ENCODE measurements around the gene RANBP9. TPM values are rescaled to one million over a fixed set of nuclear protein-coding genes. Genes with fewer than 3 reads are reported as not detected.

Gene RANBP9
- total and polyA plus RNA-seq, 2 of the 13 experiments (the other 11 are each of a cell fraction or from before 2014, with no cell fraction given): 26.6 to 30.6 TPM

- TF ChIP-seq FOXO4 (CRISPR knock-in tag; conservative IDR thresholded peaks at IDR 0.05) (0 out of 2 replicates have a peak, but pooled peaks have one; percentile 10), MTA1 (CRISPR knock-in tag; IDR thresholded peaks at IDR 0.05; ENCODE audit: borderline replicate concordance) (peak; percentile 76; the same call in 1 of the 2 replicates), ZNF800 (CRISPR knock-in tag; IDR thresholded peaks at IDR 0.05) (peak; percentile 91), ZNF430 (CRISPR knock-in tag; IDR thresholded peaks at IDR 0.05) (peak; percentile 98; the same call in 1 of the 2 replicates), ATAD3A (CRISPR knock-in tag; IDR thresholded peaks at IDR 0.05) (no peak; the same call in 1 of the 2 replicates), ZNF749 (CRISPR knock-in tag; IDR thresholded peaks at IDR 0.05; ENCODE audit: borderline replicate concordance) (peak; percentile 98), PCBP1 (IDR thresholded peaks at IDR 0.05; ENCODE audit: borderline replicate concordance, low read depth, low read length) (peak; percentile 88), ZNF292 (CRISPR knock-in tag; IDR thresholded peaks at IDR 0.05; ENCODE audit: borderline replicate concordance, low read depth) (peak; percentile 83), ZNF230 (CRISPR knock-in tag; IDR thresholded peaks at IDR 0.05) (peak; percentile 99), MLXIP (CRISPR knock-in tag; IDR thresholded peaks at IDR 0.05; ENCODE audit: borderline replicate concordance) (peak; percentile 84; the same call in 1 of the 2 replicates), NONO (IDR thresholded peaks at IDR 0.05) (no peak), NONO (CRISPR knock-in tag; conservative IDR thresholded peaks at IDR 0.05) (peak; percentile 100), ZNF547 (CRISPR knock-in tag; IDR thresholded peaks at IDR 0.05) (peak; percentile 97), FOSL1 (CRISPR knock-in tag; IDR thresholded peaks at IDR 0.05; ENCODE audit: borderline replicate concordance) (0 out of 2 replicates have a peak, but pooled peaks have one; percentile 3), RFXAP (CRISPR knock-in tag; IDR thresholded peaks at IDR 0.05; ENCODE audit: borderline replicate concordance) (peak; percentile 94; the same call in 1 of the 2 replicates), SP2 (CRISPR knock-in tag; IDR thresholded peaks at IDR 0.05) (peak; percentile 69; the same call in 1 of the 2 replicates), RBFOX2 (IDR thresholded peaks at IDR 0.05; ENCODE audit: low read depth, low read length) (peak; percentile 100), NR1H2 (CRISPR knock-in tag; IDR thresholded peaks at IDR 0.05; ENCODE audit: borderline replicate concordance, low read depth) (peak; percentile 7; the same call in 1 of the 2 replicates), SMAD9 (CRISPR knock-in tag; IDR thresholded peaks at IDR 0.05) (no peak; the same call in 1 of the 2 replicates), ZBTB37 (CRISPR knock-in tag; IDR thresholded peaks at IDR 0.05) (no peak; the same call in 1 of the 2 replicates), DNMT1 (CRISPR knock-in tag; IDR thresholded peaks at IDR 0.05) (peak; percentile 98)
These were observed 96.5 kb downstream of the RANBP9 start, which contains the start of gene NOL7 (continued) for GRCh38 chr6:13614926-13615791.
